ENCODE results near the gene MS4A6A.
"Not testable (repeated sequence)": the region's sequence is repeated elsewhere in the genome, so short reads cannot be mapped to it uniquely, and the experiment has no call there.

MS4A6A gene

DNA sequence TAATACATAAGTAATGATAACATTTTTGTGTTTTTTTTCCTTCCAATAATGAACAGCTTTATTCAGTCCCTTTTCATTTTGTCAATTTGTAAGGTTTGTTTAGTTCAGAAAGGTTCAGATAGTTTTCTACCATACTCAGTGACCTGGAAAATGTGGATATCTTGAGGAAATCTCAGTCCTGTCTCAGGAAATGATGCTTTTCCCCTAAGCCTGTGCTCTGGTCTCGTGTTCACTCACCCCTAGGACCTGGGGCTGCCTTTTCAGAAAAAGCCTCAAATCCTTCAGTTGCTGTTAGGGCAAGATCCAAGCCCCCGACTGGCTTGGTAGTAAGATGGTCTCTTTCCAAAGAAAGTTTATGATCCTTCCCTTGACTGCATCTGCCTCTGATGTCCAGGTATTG is 21.8 kb downstream of the MS4A6A start:
- TF ChIP-seq FOXM1 (IDR thresholded peaks at IDR 0.05; ENCODE audit: borderline replicate concordance) (no peak), NFRKB (IDR thresholded peaks at IDR 0.05) (no peak), HDGF (IDR thresholded peaks at IDR 0.05; ENCODE audit: borderline replicate concordance) (no peak), BHLHE40 (IDR thresholded peaks at IDR 0.05; ENCODE audit: borderline replicate concordance) (no peak), FOXA1 (IDR thresholded peaks at IDR 0.05) (no peak), TARDBP (IDR thresholded peaks at IDR 0.05) (no peak), LEF1 (IDR thresholded peaks at IDR 0.05; ENCODE audit: borderline replicate concordance) (no peak), FOXK2 (IDR thresholded peaks at IDR 0.05) (no peak), SP1 (IDR thresholded peaks at IDR 0.05) (no peak), ARNT (IDR thresholded peaks at IDR 0.05) (no peak), ELF4 (IDR thresholded peaks at IDR 0.05) (no peak)
- TF ChIP-seq, protein P1, sequence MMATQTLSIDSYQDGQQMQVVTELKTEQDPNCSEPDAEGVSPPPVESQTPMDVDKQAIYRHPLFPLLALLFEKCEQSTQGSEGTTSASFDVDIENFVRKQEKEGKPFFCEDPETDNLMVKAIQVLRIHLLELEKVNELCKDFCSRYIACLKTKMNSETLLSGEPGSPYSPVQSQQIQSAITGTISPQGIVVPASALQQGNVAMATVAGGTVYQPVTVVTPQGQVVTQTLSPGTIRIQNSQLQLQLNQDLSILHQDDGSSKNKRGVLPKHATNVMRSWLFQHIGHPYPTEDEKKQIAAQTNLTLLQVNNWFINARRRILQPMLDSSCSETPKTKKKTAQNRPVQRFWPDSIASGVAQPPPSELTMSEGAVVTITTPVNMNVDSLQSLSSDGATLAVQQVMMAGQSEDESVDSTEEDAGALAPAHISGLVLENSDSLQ (IDR thresholded peaks at IDR 0.05), result no peak
- ChIA-PET CTCF (no interaction called here), POLR2A (no interaction called here)
- DNase-seq (ENCODE audit: extremely low spot score), result no peak

DNA sequence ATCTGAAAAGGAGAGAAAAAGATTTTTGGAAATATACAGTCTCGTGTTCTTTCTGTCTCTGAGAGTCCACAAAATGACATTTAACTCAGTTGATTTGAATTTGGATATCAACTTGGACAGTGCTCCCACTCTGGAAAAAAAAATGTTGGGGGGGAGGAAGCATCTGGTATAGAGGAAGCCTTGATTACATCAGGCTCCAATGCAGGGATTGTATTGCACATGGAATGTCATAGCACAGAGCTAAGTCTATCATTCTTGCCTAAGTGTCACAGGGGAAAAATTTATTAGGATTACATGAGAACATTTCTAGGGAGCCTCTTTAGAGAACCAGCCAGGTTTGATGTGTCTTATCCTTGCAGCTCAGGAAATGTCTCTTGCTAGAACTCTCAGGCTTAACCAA is 23.0 kb downstream of the MS4A6A start:
- CTCF ChIA-PET, result no interaction called here
- TF ChIP-seq, protein P1 (IDR thresholded peaks at IDR 0.05), result no peak
- TF ChIP-seq ELF4 (IDR thresholded peaks at IDR 0.05) (no peak), SUZ12 (IDR thresholded peaks at IDR 0.05) (no peak), TARDBP (IDR thresholded peaks at IDR 0.05) (no peak), HDGF (IDR thresholded peaks at IDR 0.05; ENCODE audit: borderline replicate concordance) (no peak), BHLHE40 (IDR thresholded peaks at IDR 0.05; ENCODE audit: borderline replicate concordance) (no peak), ZNF384 (IDR thresholded peaks at IDR 0.05) (no peak), FOXA1 (IDR thresholded peaks at IDR 0.05) (no peak)
- no peak for DNase-seq (ENCODE audit: extremely low spot score)
- POLR2A ChIA-PET, result no interaction called here

DNA sequence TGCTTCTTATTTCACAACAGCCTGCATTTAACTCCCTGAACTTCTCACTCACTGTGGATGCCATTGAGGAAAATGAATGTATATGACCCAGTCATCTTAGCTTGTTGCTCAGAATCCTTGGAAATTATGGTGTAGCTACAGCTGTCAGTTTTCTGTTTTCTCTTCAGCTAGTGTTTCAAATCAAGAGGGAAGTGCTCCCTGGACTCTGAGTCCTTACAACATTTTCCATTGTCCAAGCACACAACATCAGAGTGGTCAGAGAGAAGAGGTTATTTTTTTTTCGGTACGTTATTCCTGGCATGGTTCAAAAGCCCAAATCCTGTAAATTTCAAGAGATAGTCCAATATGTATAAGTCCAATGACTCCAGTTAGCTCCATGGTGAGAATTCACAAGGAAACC is 23.6 kb downstream of the MS4A6A start:
- TF ChIP-seq NFRKB (IDR thresholded peaks at IDR 0.05), result no peak
- DNase-seq (ENCODE audit: extremely low spot score), result no peak
- POLR2A ChIA-PET, result no interaction called here
- CTCF ChIA-PET, result no interaction called here

GRCh38 chr11:60158636-60159035 is 24.2 kb downstream of the MS4A6A start:
- TF ChIP-seq TARDBP (IDR thresholded peaks at IDR 0.05) (no peak), FOXK2 (IDR thresholded peaks at IDR 0.05) (no peak), NFRKB (IDR thresholded peaks at IDR 0.05) (no peak), LEF1 (IDR thresholded peaks at IDR 0.05; ENCODE audit: borderline replicate concordance) (no peak), SP1 (IDR thresholded peaks at IDR 0.05) (no peak), HDGF (IDR thresholded peaks at IDR 0.05; ENCODE audit: borderline replicate concordance) (no peak), L3MBTL2 (conservative IDR thresholded peaks at IDR 0.05) (no peak), BHLHE40 (IDR thresholded peaks at IDR 0.05; ENCODE audit: borderline replicate concordance) (no peak), CTBP1 (IDR thresholded peaks at IDR 0.05; ENCODE audit: borderline replicate concordance) (no peak), ELF4 (IDR thresholded peaks at IDR 0.05) (no peak), ARNT (IDR thresholded peaks at IDR 0.05) (no peak), FOXA1 (IDR thresholded peaks at IDR 0.05) (no peak), FOXM1 (IDR thresholded peaks at IDR 0.05; ENCODE audit: borderline replicate concordance) (no peak), SUZ12 (IDR thresholded peaks at IDR 0.05) (no peak), ZNF384 (IDR thresholded peaks at IDR 0.05) (no peak)
- TF ChIP-seq, protein P1 (IDR thresholded peaks at IDR 0.05), result no peak
- CTCF ChIA-PET, result no interaction called here
- no peak for DNase-seq (ENCODE audit: extremely low spot score)
- POLR2A ChIA-PET, result no interaction called here

GRCh38 chr11:60155931-60156330 is 27.0 kb downstream of the MS4A6A start:
- ChIA-PET POLR2A (no interaction called here), CTCF (no interaction called here)
- TF ChIP-seq FOXK2 (IDR thresholded peaks at IDR 0.05), result no peak
- no peak for TF ChIP-seq NFRKB (IDR thresholded peaks at IDR 0.05)
- no peak for TF ChIP-seq HDGF (IDR thresholded peaks at IDR 0.05; ENCODE audit: borderline replicate concordance)
- no peak for TF ChIP-seq LEF1 (IDR thresholded peaks at IDR 0.05; ENCODE audit: borderline replicate concordance)
- no peak for DNase-seq (ENCODE audit: extremely low spot score)

DNA sequence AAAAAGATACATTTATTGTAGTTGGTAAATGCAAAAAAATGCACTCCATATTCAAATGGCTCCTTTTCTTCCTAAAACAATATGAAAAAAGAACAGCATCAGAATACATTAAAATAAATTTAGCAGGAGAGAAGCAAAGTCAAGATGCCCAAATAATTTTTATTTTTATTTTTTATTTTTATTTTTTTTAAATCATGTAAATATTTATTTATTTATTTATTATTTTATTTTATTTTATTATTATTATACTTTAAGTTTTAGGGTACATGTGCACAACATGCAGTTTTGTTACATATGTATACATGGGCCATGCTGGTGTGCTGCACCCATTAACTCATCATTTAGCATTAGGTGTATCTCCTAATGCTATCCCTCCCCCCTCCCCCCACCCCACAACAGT is 30.2 kb downstream of the MS4A6A start:
- POLR2A ChIA-PET; CTCF ChIA-PET; DNase-seq (ENCODE audit: extremely low spot score): not testable (repeated sequence)

- POLR2A ChIA-PET, result no interaction called here
- DNase-seq (ENCODE audit: extremely low spot score), result no peak
- no peak for TF ChIP-seq ELF4 (IDR thresholded peaks at IDR 0.05)
- no peak for TF ChIP-seq FOXM1 (IDR thresholded peaks at IDR 0.05; ENCODE audit: borderline replicate concordance)
- no peak for TF ChIP-seq NFRKB (IDR thresholded peaks at IDR 0.05)
- no peak for TF ChIP-seq ARNT (IDR thresholded peaks at IDR 0.05)
- no peak for TF ChIP-seq LEF1 (IDR thresholded peaks at IDR 0.05; ENCODE audit: borderline replicate concordance)
- no peak for TF ChIP-seq FOXA1 (IDR thresholded peaks at IDR 0.05)
- no peak for TF ChIP-seq SUZ12 (IDR thresholded peaks at IDR 0.05)
- no peak for TF ChIP-seq BHLHE40 (IDR thresholded peaks at IDR 0.05; ENCODE audit: borderline replicate concordance)
- TF ChIP-seq SP1 (IDR thresholded peaks at IDR 0.05), result no peak
- no peak for TF ChIP-seq ZNF384 (IDR thresholded peaks at IDR 0.05)
- no peak for TF ChIP-seq L3MBTL2 (conservative IDR thresholded peaks at IDR 0.05)
- no peak for TF ChIP-seq TARDBP (IDR thresholded peaks at IDR 0.05)
- TF ChIP-seq CTBP1 (IDR thresholded peaks at IDR 0.05; ENCODE audit: borderline replicate concordance), result no peak
- TF ChIP-seq, protein P1 (IDR thresholded peaks at IDR 0.05), result no peak
- TF ChIP-seq HDGF (IDR thresholded peaks at IDR 0.05; ENCODE audit: borderline replicate concordance), result no peak
- TF ChIP-seq FOXK2 (IDR thresholded peaks at IDR 0.05), result no peak
- CTCF ChIA-PET, result no interaction called here
Measured at GRCh38 chr11:60150279-60150678, 32.6 kb downstream of the MS4A6A start.

Measured in HEK293T (cell line).